DOHH2 (cell line): ENCODE data around the gene MROH8.

ENCODE experiments used
- H3F3A ChIP-seq: fragments of 200-600 bp; sonication (generic), shearing (Covaris generic); 2 replicates; pipeline ENCODE4 v1.6.0; 2016; ENCODE audit warnings: antibody characterized with exemption, mild to moderate bottlenecking; ENCODE audit not compliant: control insufficient read depth, insufficient read depth
- H3K27ac ChIP-seq: fragments of 200-600 bp; sonication (generic); 2 replicates; pipeline ENCODE4 v1.5.1; 2014; ENCODE audit warnings: low read depth, mild to moderate bottlenecking, low read length, moderate library complexity
- H3K27me3 ChIP-seq: fragments of 200-600 bp; sonication (generic); 2 replicates; pipeline ENCODE4 v1.6.1; 2014; ENCODE audit warnings: mild to moderate bottlenecking, low read length, mixed read lengths; ENCODE audit not compliant: control insufficient read depth
- H3K36me3 ChIP-seq: fragments of 200-600 bp; sonication (generic); 2 replicates; pipeline ENCODE4 v1.6.1; 2014; ENCODE audit warnings: mild to moderate bottlenecking, low read length, moderate library complexity, mixed read lengths; ENCODE audit not compliant: control insufficient read depth
- H3K4me1 ChIP-seq: fragments of 200-600 bp; sonication (generic); 2 replicates; pipeline ENCODE4 v1.6.1; 2014; ENCODE audit warnings: mild to moderate bottlenecking, low read length, mixed read lengths; ENCODE audit not compliant: control insufficient read depth
- H3K4me2 ChIP-seq: fragments of 200-600 bp; sonication (generic); 2 replicates; pipeline ENCODE4 v1.6.0; 2014; ENCODE audit warnings: mild to moderate bottlenecking, low read length, moderate library complexity
- H3K4me3 ChIP-seq: fragments of 200-600 bp; sonication (generic); 2 replicates; pipeline ENCODE4 v1.5.1; 2014; ENCODE audit warnings: mild to moderate bottlenecking, low read length, mixed read lengths
- H3K79me2 ChIP-seq: fragments of 200-600 bp; sonication (generic); 2 replicates; pipeline ENCODE4 v1.6.1; 2014; ENCODE audit warnings: mild to moderate bottlenecking, low read length, mixed read lengths; ENCODE audit not compliant: control insufficient read depth
- H3K9me2 ChIP-seq: fragments of 200-600 bp; sonication (generic); replicated peaks from 2 replicates; pipeline ENCODE4 v1.6.1; 2014; ENCODE audit warnings: mild to moderate bottlenecking, low read length, mixed read lengths; ENCODE audit not compliant: control insufficient read depth
- H3K9me3 ChIP-seq: fragments of 200-600 bp; sonication (generic); 2 replicates; pipeline ENCODE4 v1.6.1; 2014; ENCODE audit warnings: antibody characterized with exemption, low read length, mixed read lengths; ENCODE audit not compliant: control insufficient read depth, insufficient read depth
- H4K20me1 ChIP-seq: fragments of 200-600 bp; sonication (generic); 2 replicates; pipeline ENCODE4 v1.6.0; 2014; ENCODE audit warnings: low read depth, mild to moderate bottlenecking, antibody characterized with exemption, low read length, moderate library complexity; ENCODE audit not compliant: control insufficient read depth, insufficient read depth
- EZH2phosphoT487 ChIP-seq: fragments of 200-600 bp; sonication (generic); IDR thresholded peaks from 2 replicates; pipeline ENCODE4 v1.6.1; 2017; ENCODE audit warnings: borderline replicate concordance, mild to moderate bottlenecking, antibody characterized with exemption, low read length, moderate library complexity, mixed read lengths
- TF ChIP-seq, protein P1 (sequence below): fragments of 200-600 bp; sonication (generic); IDR thresholded peaks from one replicate; pipeline ENCODE4 v1.5.1; 2014; ENCODE audit warnings: antibody characterized with exemption, mild to moderate bottlenecking, low read depth, low read length; ENCODE audit not compliant: poor library complexity, severe bottlenecking

MROH8 gene

DNA sequence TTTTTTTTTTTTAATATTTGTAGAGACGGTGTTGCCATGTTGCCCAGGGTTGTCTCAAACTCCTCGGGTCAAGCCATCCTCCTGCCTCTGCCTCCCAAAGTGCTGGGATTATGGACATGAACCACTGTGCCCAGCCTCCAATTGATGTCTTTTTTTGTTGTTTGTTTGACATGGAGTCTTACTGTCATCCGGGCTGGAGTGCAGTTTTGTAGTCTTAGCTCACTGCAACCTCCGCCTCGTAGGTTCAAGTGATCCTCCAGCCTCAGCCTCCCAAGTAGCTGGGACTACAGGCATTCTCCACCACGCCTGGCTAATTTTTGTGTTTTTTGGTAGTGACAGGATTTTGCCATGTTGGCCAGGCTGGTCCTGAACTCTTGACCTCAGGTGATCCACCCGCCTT is 9.4 kb upstream of the MROH8 start:
- no peak overlapping the region for H3K4me3 ChIP-seq
- H3K9me2 ChIP-seq: no peaks in the 10 kb centered on the region
- H3K4me1 ChIP-seq: peaks cover 25% of the 10 kb centered on the region
- TF ChIP-seq, protein P1, sequence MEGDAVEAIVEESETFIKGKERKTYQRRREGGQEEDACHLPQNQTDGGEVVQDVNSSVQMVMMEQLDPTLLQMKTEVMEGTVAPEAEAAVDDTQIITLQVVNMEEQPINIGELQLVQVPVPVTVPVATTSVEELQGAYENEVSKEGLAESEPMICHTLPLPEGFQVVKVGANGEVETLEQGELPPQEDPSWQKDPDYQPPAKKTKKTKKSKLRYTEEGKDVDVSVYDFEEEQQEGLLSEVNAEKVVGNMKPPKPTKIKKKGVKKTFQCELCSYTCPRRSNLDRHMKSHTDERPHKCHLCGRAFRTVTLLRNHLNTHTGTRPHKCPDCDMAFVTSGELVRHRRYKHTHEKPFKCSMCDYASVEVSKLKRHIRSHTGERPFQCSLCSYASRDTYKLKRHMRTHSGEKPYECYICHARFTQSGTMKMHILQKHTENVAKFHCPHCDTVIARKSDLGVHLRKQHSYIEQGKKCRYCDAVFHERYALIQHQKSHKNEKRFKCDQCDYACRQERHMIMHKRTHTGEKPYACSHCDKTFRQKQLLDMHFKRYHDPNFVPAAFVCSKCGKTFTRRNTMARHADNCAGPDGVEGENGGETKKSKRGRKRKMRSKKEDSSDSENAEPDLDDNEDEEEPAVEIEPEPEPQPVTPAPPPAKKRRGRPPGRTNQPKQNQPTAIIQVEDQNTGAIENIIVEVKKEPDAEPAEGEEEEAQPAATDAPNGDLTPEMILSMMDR: no peak
- TF ChIP-seq EZH2phosphoT487: no peak
- H3K4me2 ChIP-seq: no peak overlapping the region
- H3K9me3 ChIP-seq: no peaks in the 10 kb centered on the region
- 0 out of 2 replicates have a peak, but pooled peaks cover 3% of the 10 kb centered on the region for H3F3A ChIP-seq
- H3K27ac ChIP-seq: no peak overlapping the region
- H3K36me3 ChIP-seq: peaks cover 91% of the 10 kb centered on the region
- peaks cover 95% of the 10 kb centered on the region for H3K79me2 ChIP-seq
- H3K27me3 ChIP-seq: no peaks in the 10 kb centered on the region
- H4K20me1 ChIP-seq: peaks cover 23% of the 10 kb centered on the region

GRCh38 chr20:37185686-37186085 is 6.3 kb upstream of the MROH8 start:
- Histone ChIP-seq H3F3A (0 out of 2 replicates have a peak, but pooled peaks cover 3% of the 10 kb centered on the region), H3K36me3 (peaks cover 87% of the 10 kb centered on the region), H3K9me2 (no peaks in the 10 kb centered on the region), H3K27ac (no peak overlapping the region), H3K4me2 (no peak overlapping the region), H3K9me3 (no peaks in the 10 kb centered on the region), H3K4me1 (peaks cover 28% of the 10 kb centered on the region), H3K4me3 (no peak overlapping the region), H3K27me3 (no peaks in the 10 kb centered on the region), H3K79me2 (peaks cover 95% of the 10 kb centered on the region), H4K20me1 (peaks cover 7% of the 10 kb centered on the region)
- TF ChIP-seq EZH2phosphoT487: no peak
- TF ChIP-seq, protein P1: no peak

DNA sequence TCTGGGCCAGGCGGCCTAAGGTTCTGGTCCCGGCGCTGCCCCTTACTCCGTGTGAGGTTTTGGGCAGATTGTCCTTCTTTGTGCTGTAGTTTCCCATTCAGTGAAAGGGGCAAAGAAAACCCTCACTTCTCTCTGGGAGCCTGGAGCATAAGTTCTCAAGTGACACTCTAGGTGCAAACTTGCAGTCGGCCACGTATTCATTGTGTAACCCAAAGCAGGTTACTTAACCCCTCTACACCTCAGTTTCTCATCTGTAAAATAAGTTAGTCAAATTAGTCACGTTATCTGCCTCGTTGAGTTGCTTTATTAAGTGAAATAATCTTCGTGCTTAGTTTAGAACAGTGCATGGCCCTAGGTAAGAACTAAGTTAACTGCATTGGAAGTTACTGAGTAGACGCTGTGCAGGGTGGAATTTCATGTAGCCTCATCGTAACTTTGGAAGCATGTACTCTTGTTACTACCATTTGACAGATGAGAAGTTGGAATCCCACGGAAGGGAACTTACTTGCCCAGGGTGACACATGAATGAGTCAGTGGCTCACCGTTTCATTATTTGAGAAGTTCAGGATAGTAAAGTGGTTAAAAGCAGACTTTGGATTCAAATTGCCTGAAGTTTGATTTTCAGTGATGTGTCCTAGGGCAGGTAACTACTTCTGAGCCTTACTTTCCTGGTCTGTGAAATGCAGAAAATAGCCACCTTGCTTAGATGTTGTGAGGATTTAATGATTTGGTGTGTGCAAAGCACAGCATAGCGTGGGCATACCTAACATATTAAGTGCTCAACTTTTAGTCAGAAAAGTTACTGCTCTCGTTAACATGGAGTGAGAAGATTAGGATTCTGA is 556 bp upstream of the MROH8 start:
- no peak for TF ChIP-seq EZH2phosphoT487
- TF ChIP-seq, protein P1: no peak
- no peaks in the 10 kb centered on the region for H3K27me3 ChIP-seq
- H3K27ac ChIP-seq: peak overlapping the region; percentile 80
- H4K20me1 ChIP-seq: peaks cover 9% of the 10 kb centered on the region; the same call in 1 of the 2 replicates
- peaks cover 50% of the 10 kb centered on the region for H3K36me3 ChIP-seq
- peak overlapping the region; percentile 80 for H3K4me3 ChIP-seq
- H3K9me3 ChIP-seq: no peaks in the 10 kb centered on the region
- peaks cover 81% of the 10 kb centered on the region for H3K79me2 ChIP-seq
- no peaks in the 10 kb centered on the region for H3F3A ChIP-seq
- H3K4me2 ChIP-seq: peak overlapping the region; percentile 79
- peaks cover 24% of the 10 kb centered on the region for H3K4me1 ChIP-seq
- H3K9me2 ChIP-seq: no peaks in the 10 kb centered on the region
